AG10803 (cell line): ENCODE data around the gene CD68.

Experiments used
- DNase-seq: peaks from one replicate; pipeline ENCODE4 v3.0.0; 2010; ENCODE audit warnings: low read depth
- H3K4me3 ChIP-seq: 2 replicates; pipeline ENCODE4 v1.5.1; 2011; ENCODE audit warnings: mild to moderate bottlenecking, low read length, control low read depth
- TF ChIP-seq, protein P1 (sequence below): conservative IDR thresholded peaks from 2 replicates; pipeline ENCODE4 v1.5.1; 2011; ENCODE audit warnings: mild to moderate bottlenecking, low read length, control low read depth, inconsistent platforms

Gene CD68

GRCh38 chr17:7570351-7570750 lies 9.1 kb upstream of the CD68 start:
- TF ChIP-seq, protein P1, sequence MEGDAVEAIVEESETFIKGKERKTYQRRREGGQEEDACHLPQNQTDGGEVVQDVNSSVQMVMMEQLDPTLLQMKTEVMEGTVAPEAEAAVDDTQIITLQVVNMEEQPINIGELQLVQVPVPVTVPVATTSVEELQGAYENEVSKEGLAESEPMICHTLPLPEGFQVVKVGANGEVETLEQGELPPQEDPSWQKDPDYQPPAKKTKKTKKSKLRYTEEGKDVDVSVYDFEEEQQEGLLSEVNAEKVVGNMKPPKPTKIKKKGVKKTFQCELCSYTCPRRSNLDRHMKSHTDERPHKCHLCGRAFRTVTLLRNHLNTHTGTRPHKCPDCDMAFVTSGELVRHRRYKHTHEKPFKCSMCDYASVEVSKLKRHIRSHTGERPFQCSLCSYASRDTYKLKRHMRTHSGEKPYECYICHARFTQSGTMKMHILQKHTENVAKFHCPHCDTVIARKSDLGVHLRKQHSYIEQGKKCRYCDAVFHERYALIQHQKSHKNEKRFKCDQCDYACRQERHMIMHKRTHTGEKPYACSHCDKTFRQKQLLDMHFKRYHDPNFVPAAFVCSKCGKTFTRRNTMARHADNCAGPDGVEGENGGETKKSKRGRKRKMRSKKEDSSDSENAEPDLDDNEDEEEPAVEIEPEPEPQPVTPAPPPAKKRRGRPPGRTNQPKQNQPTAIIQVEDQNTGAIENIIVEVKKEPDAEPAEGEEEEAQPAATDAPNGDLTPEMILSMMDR = no peak
- no peak overlapping the region for H3K4me3 ChIP-seq
- DNase-seq = no peak

DNA sequence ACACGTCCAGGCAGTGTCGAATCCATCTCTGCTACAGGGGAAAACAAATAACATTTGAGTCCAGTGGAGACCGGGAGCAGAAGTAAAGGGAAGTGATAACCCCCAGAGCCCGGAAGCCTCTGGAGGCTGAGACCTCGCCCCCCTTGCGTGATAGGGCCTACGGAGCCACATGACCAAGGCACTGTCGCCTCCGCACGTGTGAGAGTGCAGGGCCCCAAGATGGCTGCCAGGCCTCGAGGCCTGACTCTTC lies 7.2 kb upstream of the CD68 start:
- TF ChIP-seq, protein P1 = no peak

DNA sequence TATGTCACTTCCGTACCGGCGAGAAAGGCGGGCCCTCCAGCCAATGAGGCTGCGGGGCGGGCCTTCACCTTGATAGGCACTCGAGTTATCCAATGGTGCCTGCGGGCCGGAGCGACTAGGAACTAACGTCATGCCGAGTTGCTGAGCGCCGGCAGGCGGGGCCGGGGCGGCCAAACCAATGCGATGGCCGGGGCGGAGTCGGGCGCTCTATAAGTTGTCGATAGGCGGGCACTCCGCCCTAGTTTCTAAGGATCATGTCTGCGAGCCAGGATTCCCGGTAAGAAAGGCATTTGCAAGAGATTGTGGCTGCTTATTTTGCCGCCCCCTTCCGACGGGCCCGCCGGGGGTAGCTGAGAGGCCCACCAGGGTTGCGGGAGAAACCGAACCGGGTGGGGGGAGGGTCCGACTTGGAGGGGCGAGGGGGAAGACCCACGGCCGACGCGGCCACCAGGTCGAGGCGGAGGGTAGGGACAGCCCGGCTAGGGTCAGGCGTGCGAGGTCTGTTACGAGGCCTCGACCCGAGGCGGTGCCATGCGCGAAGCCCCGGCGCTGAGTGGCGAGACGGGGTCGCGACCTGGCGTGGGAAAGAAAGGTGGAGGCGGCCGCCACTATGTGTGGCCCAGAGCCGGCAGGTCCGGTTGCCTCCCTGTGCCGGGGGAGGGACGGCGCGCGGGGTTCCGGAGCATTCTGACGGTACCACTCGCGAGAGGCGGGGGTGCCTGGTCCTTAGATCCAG lies 6.7 kb upstream of the CD68 start:
- DNase-seq = peak; percentile 100
- TF ChIP-seq, protein P1 = no peak
- H3K4me3 ChIP-seq = peak overlapping the region; percentile 97

More for the DNA sequence above, 7.2 kb upstream of the CD68 start:
- no peak for DNase-seq
- H3K4me3 ChIP-seq = peak overlapping the region; percentile 74

DNA sequence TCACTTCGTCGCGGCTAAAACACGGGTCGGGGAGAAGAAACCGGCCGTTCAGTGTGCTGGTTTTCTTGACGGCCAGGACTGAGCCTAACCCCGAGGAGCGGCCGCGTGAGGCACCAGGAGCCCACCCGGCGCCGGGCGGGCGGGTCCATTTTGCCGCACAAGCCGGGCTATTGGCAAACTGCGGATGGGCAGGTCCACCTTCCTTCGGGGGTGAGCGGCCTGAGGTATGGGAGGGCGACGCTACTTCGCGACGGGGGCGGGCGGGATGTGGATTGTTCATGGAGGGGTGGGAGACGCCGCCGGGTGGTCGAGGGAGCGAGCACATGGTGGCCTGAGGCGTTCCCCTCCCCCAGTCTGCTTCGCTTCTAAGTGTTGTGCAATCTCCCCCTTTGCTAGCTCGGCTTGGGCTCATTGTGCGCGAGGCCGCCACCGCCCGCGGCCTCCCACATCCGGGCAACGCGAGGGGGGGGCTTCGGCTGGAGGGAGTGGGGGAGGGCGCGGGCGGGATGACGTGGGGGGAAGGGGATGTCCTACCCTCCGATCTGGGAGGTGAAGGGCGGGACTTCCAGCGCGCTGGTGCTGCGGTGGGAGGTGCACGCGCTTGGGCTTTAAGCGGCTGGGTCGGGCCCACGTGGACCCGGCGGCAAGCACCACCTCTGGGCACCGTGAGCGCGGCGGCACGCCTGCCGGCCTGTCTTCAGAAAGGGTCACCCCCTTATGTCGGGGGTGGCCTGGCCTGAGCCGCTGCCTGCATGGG lies 5.9 kb upstream of the CD68 start:
- TF ChIP-seq, protein P1 = no peak
- H3K4me3 ChIP-seq = peak overlapping the region; percentile 97
- peak; percentile 90 for DNase-seq

- H3K4me3 ChIP-seq = peak overlapping the region; percentile 97
- TF ChIP-seq, protein P1 = no peak
- DNase-seq = no peak
Measured at GRCh38 chr17:7574176-7574953, 5.1 kb upstream of the CD68 start.

GRCh38 chr17:7575481-7575883 lies 4.0 kb upstream of the CD68 start:
- DNase-seq = no peak
- TF ChIP-seq, protein P1 = no peak
- peak overlapping the region; percentile 97 for H3K4me3 ChIP-seq

GRCh38 chr17:7575959-7576358 lies 3.5 kb upstream of the CD68 start:
- no peak overlapping the region; the same call in 1 of the 2 replicates for H3K4me3 ChIP-seq
- TF ChIP-seq, protein P1 = no peak
- DNase-seq = no peak
